K562 (cell line): Measurements from ENCODE around the gene CHCHD6.

ENCODE experiments used
- JUN ChIP-seq, 2 experiments: sonication (generic) in 1 of 2; formaldehyde crosslinking in 1 of 2; IDR thresholded peaks; 2 replicates each; pipeline versions ENCODE4 v1.6.1 to v1.8.0; 2012 to 2022; ENCODE audit warnings: borderline replicate concordance in 2 of 2, mild to moderate bottlenecking in 2 of 2, improper control_type of control experiment in 1 of 2, low read depth in 1 of 2, low read length in 1 of 2, missing genetic modification reagents in 1 of 2
- MAX ChIP-seq: sonication (generic); formaldehyde crosslinking; IDR thresholded peaks from 2 replicates; pipeline ENCODE4 v1.9.0; 2022; ENCODE audit warnings: mild to moderate bottlenecking, missing genetic modification reagents
- REST ChIP-seq, 2 experiments: fragments of 450-650 bp; formaldehyde crosslinking in 1 of 2; IDR thresholded peaks; 2 replicates each; pipeline versions ENCODE4 v1.4.0 to v1.6.1; 2014 to 2020; ENCODE audit warnings: mild to moderate bottlenecking in 2 of 2, borderline replicate concordance in 1 of 2, low read depth in 1 of 2
- ZNF384 ChIP-seq: IDR thresholded peaks from 2 replicates; pipeline ENCODE4 v1.6.1; 2012; ENCODE audit warnings: low read depth, low read length, improper control_type of control experiment
- TF ChIP-seq, protein P1 (sequence below): sonication (generic); formaldehyde crosslinking; IDR thresholded peaks from 2 replicates; pipeline ENCODE4 v1.8.1; 2022; ENCODE audit warnings: missing genetic modification reagents
- TF ChIP-seq, protein P2 (sequence below): fragments of 450-650 bp; IDR thresholded peaks from 2 replicates; pipeline ENCODE4 v1.6.1; 2016

DNA sequence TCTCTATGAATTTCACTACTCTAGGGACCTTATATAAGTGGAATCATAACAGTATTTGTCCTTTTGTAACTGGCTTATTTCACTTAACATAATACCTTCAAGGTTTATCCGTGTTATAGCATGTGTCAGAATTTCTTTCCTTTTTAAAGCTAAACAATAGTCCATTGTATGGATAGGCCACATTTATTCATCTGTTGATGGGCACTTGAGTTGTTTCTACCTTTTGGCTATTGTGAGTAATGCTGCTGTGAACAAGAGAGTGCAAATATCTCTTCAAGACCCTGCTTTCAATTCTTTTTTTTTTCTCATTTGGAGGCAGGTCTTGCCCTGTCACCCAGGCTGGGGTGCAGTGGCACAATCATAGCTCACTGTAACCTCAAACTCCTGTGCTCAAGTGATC lies 56.5 kb downstream of the CHCHD6 start:
- TF ChIP-seq, protein P1, sequence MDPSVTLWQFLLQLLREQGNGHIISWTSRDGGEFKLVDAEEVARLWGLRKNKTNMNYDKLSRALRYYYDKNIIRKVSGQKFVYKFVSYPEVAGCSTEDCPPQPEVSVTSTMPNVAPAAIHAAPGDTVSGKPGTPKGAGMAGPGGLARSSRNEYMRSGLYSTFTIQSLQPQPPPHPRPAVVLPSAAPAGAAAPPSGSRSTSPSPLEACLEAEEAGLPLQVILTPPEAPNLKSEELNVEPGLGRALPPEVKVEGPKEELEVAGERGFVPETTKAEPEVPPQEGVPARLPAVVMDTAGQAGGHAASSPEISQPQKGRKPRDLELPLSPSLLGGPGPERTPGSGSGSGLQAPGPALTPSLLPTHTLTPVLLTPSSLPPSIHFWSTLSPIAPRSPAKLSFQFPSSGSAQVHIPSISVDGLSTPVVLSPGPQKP (CRISPR knock-in tag), result no peak
- TF ChIP-seq, protein P2, sequence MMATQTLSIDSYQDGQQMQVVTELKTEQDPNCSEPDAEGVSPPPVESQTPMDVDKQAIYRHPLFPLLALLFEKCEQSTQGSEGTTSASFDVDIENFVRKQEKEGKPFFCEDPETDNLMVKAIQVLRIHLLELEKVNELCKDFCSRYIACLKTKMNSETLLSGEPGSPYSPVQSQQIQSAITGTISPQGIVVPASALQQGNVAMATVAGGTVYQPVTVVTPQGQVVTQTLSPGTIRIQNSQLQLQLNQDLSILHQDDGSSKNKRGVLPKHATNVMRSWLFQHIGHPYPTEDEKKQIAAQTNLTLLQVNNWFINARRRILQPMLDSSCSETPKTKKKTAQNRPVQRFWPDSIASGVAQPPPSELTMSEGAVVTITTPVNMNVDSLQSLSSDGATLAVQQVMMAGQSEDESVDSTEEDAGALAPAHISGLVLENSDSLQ, result no peak
- TF ChIP-seq ZNF384 (no peak), REST (IDR thresholded peaks at IDR 0.05; ENCODE audit: borderline replicate concordance) (no peak), REST (CRISPR knock-in tag; IDR thresholded peaks at IDR 0.05; ENCODE audit: low read depth) (no peak), JUN (IDR thresholded peaks at IDR 0.05; ENCODE audit: borderline replicate concordance, low read depth, low read length) (no peak), JUN (CRISPR knock-in tag; IDR thresholded peaks at IDR 0.05; ENCODE audit: borderline replicate concordance) (no peak), MAX (CRISPR knock-in tag) (no peak)
